SIG-M5 (cell line): ENCODE measurements around the gene LIMK2.
A peak's percentile ranks its signal among the peaks of the same experiment; 100 is the strongest.
"Not testable (repeated sequence)": the region's sequence is repeated elsewhere in the genome, so short reads cannot be mapped to it uniquely, and the experiment has no call there.

ENCODE experiments used
- DNase-seq: peaks from one replicate; lab custom pipeline; 2025; lab: John Stamatoyannopoulos, UW

Gene LIMK2

DNA sequence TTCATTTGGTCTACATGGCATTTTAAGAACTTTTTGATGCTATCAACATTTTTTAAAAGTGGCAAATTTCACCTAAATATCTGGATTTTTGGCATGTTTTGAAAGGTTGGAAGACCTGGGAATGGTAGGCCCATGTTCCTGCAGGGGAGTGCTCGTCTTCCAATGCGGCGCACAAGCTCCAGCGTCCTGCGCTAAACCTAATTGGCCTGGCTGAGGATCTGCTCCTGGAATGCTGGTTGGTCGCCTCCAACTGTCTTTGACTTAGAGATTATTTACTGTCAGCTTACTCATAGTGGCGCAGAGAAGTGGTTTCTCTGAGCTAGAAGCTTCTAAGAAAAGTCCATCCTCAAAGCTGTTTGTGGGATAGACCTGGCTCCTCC, 626 bp upstream of the LIMK2 start:
- no peak for DNase-seq

GRCh38 chr22:31212783-31213629, 908 bp downstream of the LIMK2 start:
- no peak for DNase-seq

- no peak for DNase-seq
Measured at GRCh38 chr22:31215018-31215535, 3.0 kb downstream of the LIMK2 start.

GRCh38 chr22:31218565-31219262, 6.6 kb downstream of the LIMK2 start:
- DNase-seq: no peak

GRCh38 chr22:31221084-31221483, 9.0 kb downstream of the LIMK2 start:
- DNase-seq: no peak

GRCh38 chr22:31222736-31223135, 10.6 kb downstream of the LIMK2 start:
- no peak for DNase-seq

DNA sequence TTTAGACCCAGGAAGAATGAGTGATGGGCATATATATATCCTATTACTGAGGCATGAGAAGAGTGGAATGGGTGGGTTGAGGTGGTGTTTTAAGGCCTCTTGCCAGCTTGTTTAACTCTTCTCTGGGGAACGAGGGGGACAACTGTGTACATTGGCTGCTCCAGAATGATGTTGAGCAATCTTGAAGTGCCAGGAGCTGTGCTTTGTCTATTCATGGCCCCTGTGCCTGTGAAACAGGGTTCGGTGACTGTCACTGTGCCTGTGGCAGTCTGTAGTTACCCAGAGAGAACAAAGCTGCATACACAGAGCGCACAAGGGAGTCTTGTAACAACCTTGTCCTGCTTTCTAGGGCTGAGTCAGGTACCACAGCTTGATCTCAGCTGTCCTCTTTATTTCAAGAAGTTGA, 11.7 kb downstream of the LIMK2 start:
- no peak for DNase-seq

- not testable (repeated sequence) for DNase-seq
Measured at GRCh38 chr22:31224691-31225090, 12.6 kb downstream of the LIMK2 start.

DNA sequence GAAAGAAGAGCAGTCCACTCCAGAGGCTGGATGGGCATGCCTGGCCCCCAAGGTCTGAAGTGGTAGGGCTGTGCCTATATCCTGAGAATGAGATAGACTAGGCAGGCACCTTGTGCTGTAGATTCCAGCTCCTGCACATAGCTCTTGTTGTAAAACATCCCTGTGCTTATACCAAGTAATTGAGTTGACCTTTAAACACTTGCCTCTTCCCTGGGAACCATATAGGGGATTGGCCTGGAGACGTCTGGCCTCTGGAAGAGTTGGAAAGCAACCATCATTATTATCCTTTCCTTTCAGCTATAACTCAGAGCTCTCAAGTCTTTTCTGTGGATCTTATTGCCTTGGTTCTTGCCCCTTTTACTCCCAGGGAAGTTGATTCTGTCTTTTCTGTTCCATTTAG, 15.1 kb downstream of the LIMK2 start:
- DNase-seq: no peak

GRCh38 chr22:31229402-31230079, 17.4 kb downstream of the LIMK2 start:
- no peak for DNase-seq

DNA sequence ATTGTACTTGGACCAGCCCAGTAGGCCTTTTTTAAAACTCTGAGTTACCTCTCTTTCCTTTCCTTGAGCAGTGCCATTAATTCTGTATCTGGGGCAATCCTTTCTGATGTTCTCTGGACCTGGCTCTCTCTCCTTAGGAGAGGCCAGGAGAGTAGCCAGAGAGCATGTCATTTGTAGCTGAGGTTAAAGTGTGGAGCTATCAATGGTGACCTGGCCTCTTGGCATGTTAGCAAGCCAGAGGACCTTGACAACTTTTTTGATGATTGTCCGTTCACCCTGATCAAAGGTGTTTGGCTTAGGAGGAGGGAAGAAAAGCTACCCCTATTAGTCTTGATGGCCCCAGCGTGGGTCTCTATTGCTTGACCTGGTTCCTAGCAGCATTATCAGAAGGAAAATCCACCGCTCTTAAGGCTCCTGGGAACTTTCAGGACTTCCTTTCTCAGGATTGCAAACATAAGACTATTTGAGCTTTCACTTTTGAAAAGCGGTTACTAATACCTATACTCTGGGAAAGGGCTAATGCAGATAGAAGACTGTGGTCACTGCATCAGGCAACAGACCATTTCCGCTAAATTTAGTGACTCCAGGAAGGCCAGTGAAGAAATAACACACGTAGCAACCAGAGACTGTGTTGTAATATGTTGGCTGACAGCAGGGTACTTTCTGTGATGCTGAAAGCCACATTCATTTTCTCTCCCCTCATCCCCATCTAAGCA, 18.2 kb downstream of the LIMK2 start:
- DNase-seq: peak; percentile 22

- DNase-seq: no peak
Measured at GRCh38 chr22:31230871-31231621, 18.9 kb downstream of the LIMK2 start.

- DNase-seq: no peak
Measured at GRCh38 chr22:31233001-31233400, 20.9 kb downstream of the LIMK2 start.

DNA sequence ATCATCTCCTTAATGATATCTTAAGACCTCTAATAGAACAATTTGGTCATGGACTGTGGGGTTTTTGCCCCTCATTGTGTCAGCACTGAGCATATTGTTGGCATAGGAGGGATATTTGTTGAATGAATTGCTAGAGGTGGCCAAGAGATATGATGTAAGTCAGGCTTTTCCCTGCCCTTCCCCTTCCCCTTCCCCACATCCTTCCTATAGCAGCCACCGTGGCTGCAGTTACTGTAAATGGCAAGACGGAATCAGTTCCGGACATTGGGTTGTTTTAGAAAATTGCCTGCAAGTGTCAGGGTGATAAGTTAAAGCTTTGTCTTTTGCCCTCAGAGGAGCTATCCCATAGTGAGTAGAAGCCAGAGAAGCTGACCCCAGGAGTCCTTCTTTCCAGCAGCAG, 23.0 kb downstream of the LIMK2 start:
- DNase-seq: no peak

GRCh38 chr22:31236044-31236443, 23.9 kb downstream of the LIMK2 start:
- DNase-seq: not testable (repeated sequence)

GRCh38 chr22:31238057-31238456, 26.0 kb downstream of the LIMK2 start:
- no peak for DNase-seq

- DNase-seq: no peak
Measured at GRCh38 chr22:31239771-31240370, 27.8 kb downstream of the LIMK2 start.

GRCh38 chr22:31241200-31241599, 29.1 kb downstream of the LIMK2 start:
- DNase-seq: no peak

GRCh38 chr22:31241936-31242335, 29.8 kb downstream of the LIMK2 start:
- no peak for DNase-seq

GRCh38 chr22:31243339-31244045, 31.4 kb downstream of the LIMK2 start:
- DNase-seq: no peak
